Endothelial cell of umbilical vein (primary cell): ENCODE measurements around the gene LCNL1.

Experiments
- CTCF ChIP-seq, 2 donors: IDR thresholded peaks; 1 replicate in 1 of 2; 2 replicates in 1 of 2; pipeline ENCODE4 v1.5.1; 2011; ENCODE audit warnings: low read length in 2 of 2, mild to moderate bottlenecking in 2 of 2, moderate library complexity in 2 of 2, control low read depth in 1 of 2, inconsistent platforms in 1 of 2, low read depth in 1 of 2; ENCODE audit not compliant: insufficient read depth in 1 of 2; ENCODE audit errors: extremely low read depth in 1 of 2
- EZH2 ChIP-seq: IDR thresholded peaks from 2 replicates; pipeline ENCODE4 v1.6.1; 2012; ENCODE audit warnings: borderline replicate concordance, low read depth, mild to moderate bottlenecking, moderate library complexity, low read length, inconsistent platforms; ENCODE audit not compliant: severe bottlenecking
- FOS ChIP-seq: IDR thresholded peaks from 2 replicates; pipeline ENCODE4 v1.6.1; 2011; ENCODE audit warnings: mild to moderate bottlenecking, low read length, moderate library complexity, borderline replicate concordance; ENCODE audit not compliant: insufficient read depth
- JUN ChIP-seq: IDR thresholded peaks from 2 replicates; pipeline ENCODE4 v1.6.1; 2011; ENCODE audit warnings: borderline replicate concordance, low read depth; ENCODE audit not compliant: insufficient read length, insufficient read depth
- MAX ChIP-seq: IDR thresholded peaks from 2 replicates; pipeline ENCODE4 v1.6.1; 2011; ENCODE audit not compliant: insufficient read depth, insufficient read length
- MYC ChIP-seq: IDR thresholded peaks from one replicate; pipeline ENCODE4 v1.6.1; 2011; ENCODE audit warnings: mild to moderate bottlenecking, low read depth, low read length
- POLR2A ChIP-seq: IDR thresholded peaks from 2 replicates; pipeline ENCODE4 v1.6.1; 2012; ENCODE audit warnings: low read depth, mild to moderate bottlenecking, control low read depth, low read length
- POLR2AphosphoS5 ChIP-seq: IDR thresholded peaks from 2 replicates; pipeline ENCODE4 v1.6.1; 2012; ENCODE audit warnings: low read depth, mild to moderate bottlenecking, control low read depth, low read length, moderate library complexity; ENCODE audit not compliant: insufficient read depth

- TF ChIP-seq POLR2A (no peak), CTCF (IDR thresholded peaks at IDR 0.05; ENCODE audit: extremely low read depth in 1 of 2, insufficient read depth in 1 of 2, low read depth in 1 of 2, low read length in 2 of 2) (no peak), EZH2 (no peak), POLR2AphosphoS5 (no peak), MAX (no peak), MYC (no peak), JUN (no peak), FOS (no peak)
Observed at GRCh38 chr9:137023157-137023556, 40.4 kb downstream of the LCNL1 start.
